ENCODE results near the gene PM20D2. TPM values are rescaled to one million over a fixed set of nuclear protein-coding genes. Genes with fewer than 3 reads are reported as not detected.

The PM20D2 gene
- total RNA-seq, 1 experiment from 2014 or later = 4.9 TPM

GRCh38 chr6:89145091-89145955 lies 532 bp upstream of the PM20D2 start:
- DNase-seq (ENCODE audit: low spot score) = no peak

- no peak for DNase-seq (ENCODE audit: low spot score)
These were observed 1.2 kb downstream of the PM20D2 start for GRCh38 chr6:89146718-89147700.

- DNase-seq (ENCODE audit: low spot score) = no peak
These were observed 2.3 kb downstream of the PM20D2 start for GRCh38 chr6:89148016-89148750.

- no peak for DNase-seq (ENCODE audit: low spot score)
These were observed 8.3 kb downstream of the PM20D2 start for GRCh38 chr6:89154131-89154530.

GRCh38 chr6:89160331-89161092 lies 14.7 kb downstream of the PM20D2 start:
- DNase-seq (ENCODE audit: low spot score) = no peak

- no peak for DNase-seq (ENCODE audit: low spot score)
These were observed 15.6 kb downstream of the PM20D2 start for GRCh38 chr6:89161326-89162046.

GRCh38 chr6:89162047-89162371 lies 16.2 kb downstream of the PM20D2 start:
- no peak for DNase-seq (ENCODE audit: low spot score)

GRCh38 chr6:89172131-89172530 lies 26.3 kb downstream of the PM20D2 start:
- DNase-seq (ENCODE audit: low spot score) = no peak

GRCh38 chr6:89173634-89174033 lies 27.8 kb downstream of the PM20D2 start:
- no peak for DNase-seq (ENCODE audit: low spot score)

- DNase-seq (ENCODE audit: low spot score) = no peak
These were observed 34.3 kb downstream of the PM20D2 start for GRCh38 chr6:89180112-89180511.

- DNase-seq (ENCODE audit: low spot score) = no peak
These were observed 35.1 kb downstream of the PM20D2 start for GRCh38 chr6:89180971-89181370.

- no peak for DNase-seq (ENCODE audit: low spot score)
These were observed 37.4 kb downstream of the PM20D2 start for GRCh38 chr6:89183294-89183693.

GRCh38 chr6:89184344-89184743 lies 38.5 kb downstream of the PM20D2 start:
- DNase-seq (ENCODE audit: low spot score) = no peak

- DNase-seq (ENCODE audit: low spot score) = no peak
These were observed 40.9 kb downstream of the PM20D2 start for GRCh38 chr6:89186762-89187161.

GRCh38 chr6:89187504-89187903 lies 41.6 kb downstream of the PM20D2 start:
- DNase-seq (ENCODE audit: low spot score) = no peak

- DNase-seq (ENCODE audit: low spot score) = no peak
These were observed 44.9 kb downstream of the PM20D2 start for GRCh38 chr6:89190741-89191140.

GRCh38 chr6:89194559-89194958 lies 48.7 kb downstream of the PM20D2 start:
- no peak for DNase-seq (ENCODE audit: low spot score)

- DNase-seq (ENCODE audit: low spot score) = no peak
These were observed 51.3 kb downstream of the PM20D2 start for GRCh38 chr6:89197141-89197540.

GRCh38 chr6:89198235-89198634 lies 52.4 kb downstream of the PM20D2 start:
- no peak for DNase-seq (ENCODE audit: low spot score)

GRCh38 chr6:89199579-89199978 lies 53.7 kb downstream of the PM20D2 start:
- DNase-seq (ENCODE audit: low spot score) = no peak
